ENCODE measurements around the gene TTC16.

Gene TTC16

GRCh38 chr9:127698985-127699670 lies 16.8 kb upstream of the TTC16 start:
- DNase-seq = no peak

- no peak for DNase-seq
These were observed 15.7 kb upstream of the TTC16 start for GRCh38 chr9:127700140-127700539.

DNA sequence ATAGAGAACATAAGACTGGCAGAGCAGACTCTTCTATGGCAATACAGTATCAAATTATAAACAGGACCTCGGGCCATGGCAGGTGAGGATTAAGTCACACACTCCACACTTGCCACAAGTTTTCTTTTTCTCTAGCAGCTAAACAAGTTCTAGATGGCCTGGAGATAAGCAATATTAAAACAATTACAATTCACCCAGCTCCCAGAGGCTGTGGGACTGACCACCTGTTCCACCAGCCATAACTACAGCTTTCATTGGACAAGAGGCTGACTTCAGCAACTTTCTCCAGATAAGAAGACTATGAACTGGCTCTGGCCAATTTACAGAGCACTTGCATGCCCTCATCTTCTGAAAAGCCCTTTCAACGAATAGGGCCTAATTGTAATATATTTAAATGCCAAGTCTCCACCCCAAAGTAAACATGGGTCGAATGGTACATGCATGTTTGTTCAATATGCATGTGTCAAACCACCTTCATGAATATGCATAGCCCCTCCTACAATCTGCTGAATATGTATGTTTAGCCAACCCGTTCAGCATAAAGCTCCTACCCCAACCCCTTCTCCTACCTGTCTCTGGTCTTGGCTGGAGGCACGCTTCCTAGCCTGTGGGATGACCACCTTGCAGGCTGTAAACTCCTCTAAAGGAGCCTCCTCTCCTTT lies 15.2 kb upstream of the TTC16 start:
- no peak for DNase-seq

- DNase-seq = no peak
These were observed 12.5 kb upstream of the TTC16 start for GRCh38 chr9:127703289-127703946.

- no peak for DNase-seq
These were observed 10.1 kb upstream of the TTC16 start for GRCh38 chr9:127705577-127706379.

DNA sequence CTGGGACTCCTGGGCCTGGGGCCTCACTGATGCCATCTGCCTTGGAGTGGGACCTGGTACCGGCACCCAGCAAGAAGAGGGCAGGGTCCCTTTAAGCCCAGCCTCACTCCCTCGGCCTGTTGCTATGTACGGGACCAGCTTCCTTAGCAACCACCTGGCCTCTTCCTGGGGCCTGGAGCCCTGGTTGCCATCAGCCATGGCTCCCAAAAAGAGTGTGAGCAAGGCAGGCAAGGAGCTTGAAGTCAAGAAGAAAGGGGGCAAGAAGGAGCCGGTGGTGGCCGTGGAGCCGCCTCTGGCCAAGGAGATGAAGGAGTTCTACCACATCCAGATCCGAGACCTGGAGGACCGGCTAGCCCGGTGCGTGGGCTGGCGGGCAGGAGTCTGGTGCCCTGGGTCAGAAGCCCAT lies 9.0 kb upstream of the TTC16 start, which contains the start of gene CFAP157:
Gene CFAP157, plus strand, starts transcription at position 153 of the 406 bp plus-strand sequence. Its CDS starts 44 bp downstream, at position 197.
- no peak for DNase-seq

DNA sequence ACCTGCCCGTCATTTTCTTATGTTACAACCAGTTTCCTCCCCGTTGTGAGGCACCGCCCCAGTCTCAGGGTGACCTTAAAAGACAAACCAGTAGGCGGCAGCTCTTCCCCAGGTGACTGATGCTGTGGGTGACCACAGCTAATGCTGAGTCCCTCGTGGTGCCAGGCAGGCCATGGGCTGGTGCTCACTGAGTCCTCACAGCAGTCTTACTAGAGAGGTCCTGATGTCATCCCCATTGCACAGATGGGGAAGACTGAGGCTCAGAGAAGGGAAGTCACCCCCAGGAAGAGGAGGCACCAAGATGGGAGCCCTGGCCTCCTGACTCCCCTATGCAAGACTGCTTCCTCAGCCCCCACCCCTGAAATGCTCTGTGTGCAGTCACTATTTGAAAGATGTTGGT lies 8.1 kb upstream of the TTC16 start:
- DNase-seq = no peak

- no peak for DNase-seq
These were observed 6.8 kb upstream of the TTC16 start for GRCh38 chr9:127708952-127709587.

GRCh38 chr9:127710204-127710783 lies 5.6 kb upstream of the TTC16 start:
- no peak for DNase-seq

- no peak for DNase-seq
These were observed 4.6 kb upstream of the TTC16 start for GRCh38 chr9:127711226-127711701.

GRCh38 chr9:127711831-127712274 lies 4.0 kb upstream of the TTC16 start:
- no peak for DNase-seq

DNA sequence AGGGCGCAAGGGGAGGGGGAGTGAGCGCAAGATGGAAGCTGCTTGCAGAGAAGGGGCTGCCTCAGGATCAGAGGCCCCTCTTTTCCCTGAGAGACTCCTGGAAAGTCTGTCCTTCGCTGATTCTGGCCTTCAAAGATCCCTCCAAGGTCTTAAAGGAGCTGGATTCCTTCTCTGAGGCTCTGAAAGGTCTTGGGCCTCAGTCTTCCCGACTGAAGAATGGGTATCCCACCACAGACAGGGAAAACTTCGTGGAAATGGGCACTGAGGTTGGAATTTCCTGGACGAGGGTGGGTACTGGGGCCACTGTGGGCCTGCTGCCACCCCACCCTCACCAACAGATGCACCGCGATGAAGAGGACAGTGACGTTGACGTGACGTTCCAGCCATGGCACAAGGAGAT lies 3.5 kb upstream of the TTC16 start:
- DNase-seq = no peak

DNA sequence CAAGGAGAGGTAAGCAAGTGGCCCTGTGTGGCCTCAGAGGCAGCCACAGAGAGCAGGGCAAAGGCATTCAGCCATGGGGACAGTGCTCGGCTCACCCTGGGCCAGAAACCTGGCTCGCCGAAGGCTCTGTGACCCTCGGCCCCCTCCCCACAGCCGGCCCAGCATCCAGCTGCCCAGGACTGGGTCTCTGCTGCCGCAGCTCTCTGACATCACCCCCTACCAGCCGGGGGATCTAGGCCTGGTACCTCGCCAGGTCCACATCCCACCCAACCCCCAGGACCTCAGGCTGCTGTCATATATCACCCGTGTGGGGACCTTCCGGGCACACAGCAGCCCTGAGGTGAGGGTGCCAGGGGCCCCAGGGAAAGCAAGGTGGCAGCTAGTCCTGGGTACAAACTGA lies 3.0 kb upstream of the TTC16 start:
- DNase-seq = no peak

- no peak for DNase-seq
These were observed 1.7 kb upstream of the TTC16 start for GRCh38 chr9:127714020-127714750.

GRCh38 chr9:127714951-127715469 lies 869 bp upstream of the TTC16 start:
- no peak for DNase-seq

DNA sequence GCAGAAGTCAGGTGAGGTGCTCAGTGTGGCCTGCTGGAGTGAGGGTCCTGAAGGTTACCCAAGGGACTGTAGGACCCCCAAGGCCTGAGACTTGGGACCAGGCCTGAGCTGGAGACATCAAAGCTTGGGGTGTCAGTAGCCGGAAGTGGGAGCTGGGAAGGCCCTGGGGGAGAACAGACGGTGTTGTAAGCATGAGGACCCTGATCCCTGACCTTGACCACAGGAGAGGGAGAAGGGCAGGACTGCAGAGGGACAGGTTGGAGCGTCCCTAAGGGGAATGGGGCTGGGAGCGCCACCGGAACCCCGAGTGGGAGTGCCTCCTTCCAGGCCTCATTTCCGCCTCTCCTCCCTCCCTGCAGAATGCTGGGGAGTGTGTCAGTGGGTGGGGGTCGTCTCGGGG lies 533 bp downstream of the TTC16 start:
- DNase-seq = no peak

DNA sequence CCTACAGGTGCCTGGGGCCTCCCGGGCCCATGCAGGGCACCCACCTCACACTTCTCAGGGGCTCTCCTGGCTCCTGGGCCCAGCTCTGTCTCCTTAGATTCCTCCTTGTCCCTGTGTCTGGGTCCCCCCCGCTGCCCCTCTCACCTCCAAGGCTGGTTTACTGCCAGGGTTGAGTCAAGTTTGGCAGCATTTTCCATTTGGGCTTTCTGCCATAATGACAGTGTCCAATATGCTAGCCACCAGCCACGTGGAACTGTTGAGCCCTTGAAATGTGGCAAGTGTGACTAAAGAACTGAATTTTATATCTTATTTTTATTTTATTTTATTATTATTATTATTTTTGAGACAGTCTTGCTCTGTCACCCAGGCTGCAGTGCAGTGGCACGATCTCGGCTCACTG lies 1.9 kb downstream of the TTC16 start:
- no peak for DNase-seq

DNA sequence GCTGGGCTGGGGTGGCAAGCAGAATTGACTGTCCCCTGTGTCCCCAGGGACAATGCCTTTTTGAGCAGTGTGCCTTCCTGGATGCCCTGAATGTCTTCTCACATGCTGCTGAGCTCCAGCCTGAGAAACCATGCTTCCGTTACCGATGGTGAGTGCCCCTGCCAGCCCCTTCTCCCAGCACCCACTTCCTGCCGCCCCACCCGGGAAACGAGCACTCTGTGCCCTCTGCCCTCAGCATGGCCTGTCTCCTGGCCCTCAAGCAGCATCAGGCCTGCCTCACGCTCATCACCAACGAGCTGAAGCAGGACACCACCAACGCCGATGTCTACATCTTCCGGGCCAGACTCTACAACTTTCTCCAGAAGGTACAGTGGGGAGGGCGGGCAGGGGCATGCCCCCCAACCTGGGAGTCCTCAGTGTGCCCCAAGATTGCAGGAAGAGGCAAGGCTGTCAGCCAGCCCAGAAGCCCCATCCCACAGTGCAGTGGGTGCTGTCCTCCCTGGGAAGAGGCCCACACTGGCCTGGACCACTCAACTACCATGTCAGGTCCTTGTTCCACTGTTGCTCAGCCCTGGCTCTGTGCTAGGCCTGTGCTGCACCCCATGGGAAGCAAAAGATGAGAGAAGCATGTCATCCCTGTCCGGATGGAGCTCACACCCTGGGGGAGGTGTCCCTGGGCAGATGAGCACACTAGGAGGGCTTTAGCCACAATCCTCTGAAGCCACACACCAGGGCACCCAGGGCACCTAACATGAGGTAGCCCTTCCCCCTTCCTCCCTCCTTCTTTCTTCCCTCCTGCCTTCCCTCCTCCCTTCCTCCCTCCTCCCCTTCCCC lies 4.4 kb downstream of the TTC16 start:
- DNase-seq = no peak

DNA sequence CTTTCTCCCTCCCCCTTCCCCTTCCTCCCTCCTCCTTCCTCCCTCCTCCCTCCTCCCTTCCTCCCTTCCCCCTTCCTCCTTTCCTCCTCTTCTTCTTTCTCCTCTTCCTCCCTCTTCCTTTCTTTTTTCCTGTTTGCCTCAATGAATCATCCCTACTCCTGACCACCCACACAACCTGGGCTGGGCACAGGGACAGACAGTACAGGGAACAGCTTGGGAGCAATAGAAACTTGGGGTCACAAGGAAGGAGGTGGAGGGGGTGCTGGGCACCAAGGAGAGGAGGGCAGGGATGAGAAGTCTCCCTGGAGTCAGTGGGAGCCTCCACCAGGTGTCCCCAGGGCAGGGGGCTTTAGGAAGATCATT lies 5.0 kb downstream of the TTC16 start:
- no peak for DNase-seq

DNA sequence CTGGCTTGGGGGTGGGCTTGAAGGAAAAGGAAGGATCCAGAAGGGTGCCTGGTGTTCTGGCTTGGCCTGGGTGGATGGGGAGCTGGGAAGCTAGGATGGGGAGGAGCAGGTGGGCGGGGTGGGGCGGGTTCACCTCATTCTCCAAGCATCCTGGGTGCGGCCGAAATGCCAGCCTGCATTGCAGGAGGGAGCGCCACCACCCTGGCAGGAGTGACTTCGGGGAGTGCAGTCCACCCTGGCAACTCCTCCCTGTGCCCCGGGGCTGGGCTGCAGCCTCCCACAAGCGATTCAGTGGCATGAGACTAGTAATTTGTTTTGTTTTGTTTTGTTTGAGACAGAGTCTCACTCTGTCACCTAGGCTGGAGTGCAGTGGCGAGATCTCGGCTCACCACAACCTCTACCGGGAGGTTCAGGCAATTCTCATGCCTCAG lies 5.5 kb downstream of the TTC16 start:
- no peak for DNase-seq
